Ishikawa (cell line): ENCODE results near the gene LSAMP.

Source experiments
- CEBPB ChIP-seq: IDR thresholded peaks from 2 replicates; pipeline ENCODE4 v1.6.1; 2012
- CREB1 ChIP-seq: IDR thresholded peaks from 2 replicates; pipeline ENCODE4 v1.6.1; 2012; ENCODE audit warnings: low read depth
- EGR1 ChIP-seq: IDR thresholded peaks from 2 replicates; pipeline ENCODE4 v1.6.1; 2012
- EP300 ChIP-seq: IDR thresholded peaks from 2 replicates; pipeline ENCODE4 v1.6.1; 2012; ENCODE audit warnings: borderline replicate concordance
- FOXM1 ChIP-seq: IDR thresholded peaks from 2 replicates; pipeline ENCODE4 v1.6.1; 2012; ENCODE audit warnings: low read depth, borderline replicate concordance
- RAD21 ChIP-seq: IDR thresholded peaks from 2 replicates; pipeline ENCODE4 v1.6.1; 2012; ENCODE audit warnings: low read depth
- TCF12 ChIP-seq: IDR thresholded peaks from 2 replicates; pipeline ENCODE4 v1.6.1; 2012; ENCODE audit warnings: low read depth
- TEAD4 ChIP-seq: IDR thresholded peaks from 2 replicates; pipeline ENCODE4 v1.6.1; 2012
- USF1 ChIP-seq: IDR thresholded peaks from 2 replicates; pipeline ENCODE4 v1.6.1; 2012
- TF ChIP-seq, protein P1 (sequence below): IDR thresholded peaks from 2 replicates; pipeline ENCODE4 v1.6.1; 2012
- TF ChIP-seq, protein P2 (sequence below): IDR thresholded peaks from 2 replicates; pipeline ENCODE4 v1.6.1; 2012; ENCODE audit warnings: low read depth, mild to moderate bottlenecking

- TF ChIP-seq, protein P1, sequence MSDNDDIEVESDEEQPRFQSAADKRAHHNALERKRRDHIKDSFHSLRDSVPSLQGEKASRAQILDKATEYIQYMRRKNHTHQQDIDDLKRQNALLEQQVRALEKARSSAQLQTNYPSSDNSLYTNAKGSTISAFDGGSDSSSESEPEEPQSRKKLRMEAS, result no peak
- TF ChIP-seq CEBPB (no peak), RAD21 (no peak), TCF12 (no peak), EP300 (no peak), CREB1 (no peak), FOXM1 (no peak), USF1 (no peak), TEAD4 (no peak), EGR1 (no peak)
- TF ChIP-seq, protein P2, sequence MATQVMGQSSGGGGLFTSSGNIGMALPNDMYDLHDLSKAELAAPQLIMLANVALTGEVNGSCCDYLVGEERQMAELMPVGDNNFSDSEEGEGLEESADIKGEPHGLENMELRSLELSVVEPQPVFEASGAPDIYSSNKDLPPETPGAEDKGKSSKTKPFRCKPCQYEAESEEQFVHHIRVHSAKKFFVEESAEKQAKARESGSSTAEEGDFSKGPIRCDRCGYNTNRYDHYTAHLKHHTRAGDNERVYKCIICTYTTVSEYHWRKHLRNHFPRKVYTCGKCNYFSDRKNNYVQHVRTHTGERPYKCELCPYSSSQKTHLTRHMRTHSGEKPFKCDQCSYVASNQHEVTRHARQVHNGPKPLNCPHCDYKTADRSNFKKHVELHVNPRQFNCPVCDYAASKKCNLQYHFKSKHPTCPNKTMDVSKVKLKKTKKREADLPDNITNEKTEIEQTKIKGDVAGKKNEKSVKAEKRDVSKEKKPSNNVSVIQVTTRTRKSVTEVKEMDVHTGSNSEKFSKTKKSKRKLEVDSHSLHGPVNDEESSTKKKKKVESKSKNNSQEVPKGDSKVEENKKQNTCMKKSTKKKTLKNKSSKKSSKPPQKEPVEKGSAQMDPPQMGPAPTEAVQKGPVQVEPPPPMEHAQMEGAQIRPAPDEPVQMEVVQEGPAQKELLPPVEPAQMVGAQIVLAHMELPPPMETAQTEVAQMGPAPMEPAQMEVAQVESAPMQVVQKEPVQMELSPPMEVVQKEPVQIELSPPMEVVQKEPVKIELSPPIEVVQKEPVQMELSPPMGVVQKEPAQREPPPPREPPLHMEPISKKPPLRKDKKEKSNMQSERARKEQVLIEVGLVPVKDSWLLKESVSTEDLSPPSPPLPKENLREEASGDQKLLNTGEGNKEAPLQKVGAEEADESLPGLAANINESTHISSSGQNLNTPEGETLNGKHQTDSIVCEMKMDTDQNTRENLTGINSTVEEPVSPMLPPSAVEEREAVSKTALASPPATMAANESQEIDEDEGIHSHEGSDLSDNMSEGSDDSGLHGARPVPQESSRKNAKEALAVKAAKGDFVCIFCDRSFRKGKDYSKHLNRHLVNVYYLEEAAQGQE, result no peak
Observed at GRCh38 chr3:116263842-116264545, 181.3 kb downstream of the LSAMP start.
